HG03575 (cell line): ENCODE data around the gene DIDO1.
"Not testable (repeated sequence)": the region's sequence is repeated elsewhere in the genome, so short reads cannot be mapped to it uniquely, and the experiment has no call there.

Experiments used
- ATAC-seq: cut with Tn5 transposase; IDR thresholded peaks from one replicate; pipeline ENCODE4 v1.9.1; 2021; ENCODE audit not compliant: unreplicated experiment, insufficient number of reproducible peaks, low FRiP score; ENCODE audit errors: extremely low read depth

The DIDO1 gene

GRCh38 chr20:62850333-62850974, 75.9 kb downstream of the DIDO1 start:
- no peak for ATAC-seq

- no peak for ATAC-seq
Measured at GRCh38 chr20:62849431-62849830, 76.9 kb downstream of the DIDO1 start.

GRCh38 chr20:62848917-62849316, 77.4 kb downstream of the DIDO1 start:
- ATAC-seq = not testable (repeated sequence)

- no peak for ATAC-seq
Measured at GRCh38 chr20:62846166-62846890, 80.0 kb downstream of the DIDO1 start.

GRCh38 chr20:62845416-62846160, 80.7 kb downstream of the DIDO1 start:
- ATAC-seq = no peak

- no peak for ATAC-seq
Measured at GRCh38 chr20:62844182-62844581, 82.1 kb downstream of the DIDO1 start.

GRCh38 chr20:62843656-62844055, 82.6 kb downstream of the DIDO1 start:
- ATAC-seq = no peak

- ATAC-seq = no peak
Measured at GRCh38 chr20:62841705-62842212, 84.5 kb downstream of the DIDO1 start.

- no peak for ATAC-seq
Measured at GRCh38 chr20:62840244-62841197, 85.8 kb downstream of the DIDO1 start.

- no peak for ATAC-seq
Measured at GRCh38 chr20:62839816-62840215, 86.5 kb downstream of the DIDO1 start.

GRCh38 chr20:62839261-62839660, 87.0 kb downstream of the DIDO1 start:
- ATAC-seq = no peak

- no peak for ATAC-seq
Measured at GRCh38 chr20:62838128-62838891, 88.0 kb downstream of the DIDO1 start.

- no peak for ATAC-seq
Measured at GRCh38 chr20:62837790-62838127, 88.5 kb downstream of the DIDO1 start.

GRCh38 chr20:62836967-62837490, 89.3 kb downstream of the DIDO1 start:
- ATAC-seq = no peak

GRCh38 chr20:62835931-62836861, 90.1 kb downstream of the DIDO1 start:
- ATAC-seq = no peak

- ATAC-seq = no peak
Measured at GRCh38 chr20:62834967-62835730, 91.2 kb downstream of the DIDO1 start.
